SU-DHL-6 (cell line): ENCODE data around the gene CCDC59.

Experiments used
- EZH2phosphoT487 ChIP-seq: fragments of 200-600 bp; sonication (generic), shearing (Covaris generic); conservative IDR thresholded peaks from 2 replicates; pipeline ENCODE4 v1.6.1; 2018; ENCODE audit warnings: mild to moderate bottlenecking, antibody characterized with exemption, low read length, moderate library complexity, mixed read lengths
- TF ChIP-seq, protein P1 (sequence below): fragments of 200-600 bp; sonication (generic); IDR thresholded peaks from one replicate; pipeline ENCODE4 v1.5.1; 2017; ENCODE audit warnings: antibody characterized with exemption, mild to moderate bottlenecking, low read length, moderate library complexity; ENCODE audit not compliant: insufficient read depth, poor library complexity, severe bottlenecking

- TF ChIP-seq, protein P1, sequence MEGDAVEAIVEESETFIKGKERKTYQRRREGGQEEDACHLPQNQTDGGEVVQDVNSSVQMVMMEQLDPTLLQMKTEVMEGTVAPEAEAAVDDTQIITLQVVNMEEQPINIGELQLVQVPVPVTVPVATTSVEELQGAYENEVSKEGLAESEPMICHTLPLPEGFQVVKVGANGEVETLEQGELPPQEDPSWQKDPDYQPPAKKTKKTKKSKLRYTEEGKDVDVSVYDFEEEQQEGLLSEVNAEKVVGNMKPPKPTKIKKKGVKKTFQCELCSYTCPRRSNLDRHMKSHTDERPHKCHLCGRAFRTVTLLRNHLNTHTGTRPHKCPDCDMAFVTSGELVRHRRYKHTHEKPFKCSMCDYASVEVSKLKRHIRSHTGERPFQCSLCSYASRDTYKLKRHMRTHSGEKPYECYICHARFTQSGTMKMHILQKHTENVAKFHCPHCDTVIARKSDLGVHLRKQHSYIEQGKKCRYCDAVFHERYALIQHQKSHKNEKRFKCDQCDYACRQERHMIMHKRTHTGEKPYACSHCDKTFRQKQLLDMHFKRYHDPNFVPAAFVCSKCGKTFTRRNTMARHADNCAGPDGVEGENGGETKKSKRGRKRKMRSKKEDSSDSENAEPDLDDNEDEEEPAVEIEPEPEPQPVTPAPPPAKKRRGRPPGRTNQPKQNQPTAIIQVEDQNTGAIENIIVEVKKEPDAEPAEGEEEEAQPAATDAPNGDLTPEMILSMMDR = no peak
- no peak for TF ChIP-seq EZH2phosphoT487
Measured at GRCh38 chr12:82319276-82319675, 38.9 kb downstream of the CCDC59 start.
